Endothelial cell of umbilical vein (primary cell): ENCODE measurements around the gene CORO1A. TPM values are rescaled to one million over a fixed set of nuclear protein-coding genes. Genes with fewer than 3 reads are reported as not detected.

ENCODE experiments used
- BruUV-seq: library from RNA; stranded (reverse); fragments of 400-500 nt; replicated peaks from 2 replicates; lab custom pipeline; 2021; lab: Mats Ljungman, UMichigan
- CTCF ChIA-PET: fragments of 300-600, 350-600 bp; sonication (Branson Sonifier 250); formaldehyde crosslinking; loops from one replicate; lab custom pipeline; 2021; ENCODE audit warnings: antibody characterized with exemption, inconsistent platforms; lab: Charles Lee
- POLR2A ChIA-PET: fragments of 300-600, 350-600 bp; sonication (Branson Sonifier 250); formaldehyde crosslinking; loops from one replicate; lab custom pipeline; 2021; ENCODE audit warnings: antibody characterized with exemption, inconsistent platforms; lab: Charles Lee
- DNase-seq: peaks from one replicate; pipeline ENCODE4 v3.0.0-alpha.2; 2011; ENCODE audit warnings: low read depth, low spot score
- FAIRE-seq: peaks from 2 replicates; lab custom pipeline; 2011; peaks lifted over from hg19 to GRCh38; lab: Jason Lieb, UNC
- H2AFZ ChIP-seq: 2 replicates; pipeline ENCODE4 v1.6.0; 2012; ENCODE audit warnings: low read depth, low read length, control low read depth, inconsistent platforms
- H3K27ac ChIP-seq: 2 replicates; pipeline ENCODE4 v1.5.1; 2011; ENCODE audit warnings: low read depth, mild to moderate bottlenecking, control low read depth, low read length, moderate library complexity; ENCODE audit not compliant: insufficient read depth
- H3K27me3 ChIP-seq, 2 experiments: 2 replicates each; pipeline versions ENCODE4 v1.6.0 to v1.6.1; 2011; ENCODE audit warnings: low read length in 2 of 2, mixed read lengths in 1 of 2; ENCODE audit not compliant: control insufficient read depth in 2 of 2, insufficient read depth in 2 of 2
- H3K36me3 ChIP-seq, 2 experiments: 2 replicates in 1 of 2; 3 replicates in 1 of 2; pipeline ENCODE4 v1.5.1; 2011; ENCODE audit warnings: low read length in 2 of 2, mild to moderate bottlenecking in 1 of 2, moderate library complexity in 1 of 2; ENCODE audit not compliant: control insufficient read depth in 2 of 2, insufficient read depth in 2 of 2; ENCODE audit errors: extremely low read depth in 1 of 2
- H3K4me1 ChIP-seq: 3 replicates; pipeline ENCODE4 v1.5.1; 2011; ENCODE audit warnings: mild to moderate bottlenecking, low read length; ENCODE audit not compliant: control insufficient read depth, insufficient read depth; ENCODE audit errors: extremely low read depth
- H3K4me2 ChIP-seq: 2 replicates; pipeline ENCODE4 v1.6.1; 2011; ENCODE audit warnings: low read length, control low read depth, mixed read lengths; ENCODE audit not compliant: insufficient read depth
- H3K4me3 ChIP-seq, 3 experiments: fragments of 200-600 bp in 1 of 3; sonication (generic), shearing (Covaris generic) in 1 of 3; replicated peaks in 1 of 3; 2 replicates each; pipeline ENCODE4 v1.5.1; 2011 to 2016; ENCODE audit warnings: control low read depth in 3 of 3, low read length in 3 of 3, mild to moderate bottlenecking in 2 of 3, inconsistent platforms in 1 of 3, low read depth in 1 of 3, moderate library complexity in 1 of 3; ENCODE audit not compliant: insufficient read depth in 1 of 3
- H3K79me2 ChIP-seq: 2 replicates; pipeline ENCODE4 v1.6.0; 2012; ENCODE audit warnings: low read length, inconsistent platforms; ENCODE audit not compliant: control insufficient read depth, insufficient read depth
- H3K9ac ChIP-seq: replicated peaks from 2 replicates; pipeline ENCODE3; 2011; ENCODE audit warnings: low read length, control low read depth; ENCODE audit not compliant: insufficient read depth; ENCODE audit errors: extremely low read depth
- H3K9me1 ChIP-seq: replicated peaks from 3 replicates; pipeline ENCODE4 v1.6.0; 2011; ENCODE audit warnings: mild to moderate bottlenecking, low read length; ENCODE audit not compliant: control insufficient read depth, insufficient read depth; ENCODE audit errors: extremely low read depth
- H3K9me3 ChIP-seq: replicated peaks from 2 replicates; pipeline ENCODE4 v1.5.1; 2012; ENCODE audit warnings: low read length, inconsistent platforms; ENCODE audit not compliant: control insufficient read depth, insufficient read depth
- H4K20me1 ChIP-seq: replicated peaks from 2 replicates; pipeline ENCODE3; 2011; ENCODE audit warnings: mild to moderate bottlenecking, low read length; ENCODE audit not compliant: control insufficient read depth, insufficient read depth; ENCODE audit errors: extremely low read depth
- EZH2 ChIP-seq: IDR thresholded peaks from 2 replicates; pipeline ENCODE4 v1.6.1; 2012; ENCODE audit warnings: borderline replicate concordance, low read depth, mild to moderate bottlenecking, moderate library complexity, low read length, inconsistent platforms; ENCODE audit not compliant: severe bottlenecking
- FOS ChIP-seq: IDR thresholded peaks from 2 replicates; pipeline ENCODE4 v1.6.1; 2011; ENCODE audit warnings: mild to moderate bottlenecking, low read length, moderate library complexity, borderline replicate concordance; ENCODE audit not compliant: insufficient read depth
- GATA2 ChIP-seq: IDR thresholded peaks from 2 replicates; pipeline ENCODE4 v1.7.0; 2011; ENCODE audit warnings: low read depth, mild to moderate bottlenecking, moderate library complexity, mixed read lengths, low read length; ENCODE audit not compliant: insufficient read length, insufficient read depth
- JUN ChIP-seq: IDR thresholded peaks from 2 replicates; pipeline ENCODE4 v1.6.1; 2011; ENCODE audit warnings: borderline replicate concordance, low read depth; ENCODE audit not compliant: insufficient read length, insufficient read depth
- MYC ChIP-seq: IDR thresholded peaks from one replicate; pipeline ENCODE4 v1.6.1; 2011; ENCODE audit warnings: mild to moderate bottlenecking, low read depth, low read length
- POLR2A ChIP-seq: IDR thresholded peaks from 2 replicates; pipeline ENCODE4 v1.6.1; 2012; ENCODE audit warnings: low read depth, mild to moderate bottlenecking, control low read depth, low read length
- POLR2AphosphoS5 ChIP-seq: IDR thresholded peaks from 2 replicates; pipeline ENCODE4 v1.6.1; 2012; ENCODE audit warnings: low read depth, mild to moderate bottlenecking, control low read depth, low read length, moderate library complexity; ENCODE audit not compliant: insufficient read depth
- dilution Hi-C: fragments of 300-500 bp; cut with MboI; formaldehyde crosslinking; loops from one replicate; pipeline ENCODE4 v1.15.0; 2019; ENCODE audit warnings: low sequenced_read_pairs; ENCODE audit not compliant: extremely low pct_ligation_motif_present
- intact Hi-C: fragments of 100-400 bp; cut with micrococcal nuclease; formaldehyde crosslinking; loops from one replicate; pipeline ENCODE4 v1.10.0; 2022
- polyA plus RNA-seq, 4 experiments: library from polyadenylated mRNA; depleted of rRNA in 3 of 4; stranded (reverse) in 3 of 4; unstranded in 1 of 4; fragments of >200 nt; gene quantifications; 2 replicates each; pipeline versions ENCODE4 v1.2.1 to v1.2.3, GENCODE V29; 2011 to 2012; ENCODE audit warnings: missing spikeins in 1 of 4
- total RNA-seq: library from RNA; stranded (reverse); gene quantifications from 2 replicates; pipeline ENCODE4 v1.2.3, GENCODE V29; 2021
- TF ChIP-seq, protein P1 (sequence below), 2 donors: IDR thresholded peaks; 1 replicate in 1 of 2; 2 replicates in 1 of 2; pipeline ENCODE4 v1.5.1; 2011; ENCODE audit warnings: low read length in 2 of 2, mild to moderate bottlenecking in 2 of 2, moderate library complexity in 2 of 2, control low read depth in 1 of 2, inconsistent platforms in 1 of 2, low read depth in 1 of 2; ENCODE audit not compliant: insufficient read depth in 1 of 2; ENCODE audit errors: extremely low read depth in 1 of 2
- TF ChIP-seq, protein P2 (sequence below): IDR thresholded peaks from 2 replicates; pipeline ENCODE4 v1.6.1; 2011; ENCODE audit not compliant: insufficient read depth, insufficient read length

The CORO1A gene
- total and polyA plus RNA-seq, 2 donors (not counting 3 experiments of a cell fraction or from before 2014, with no cell fraction given), result 6.1 to 6.4 TPM

DNA sequence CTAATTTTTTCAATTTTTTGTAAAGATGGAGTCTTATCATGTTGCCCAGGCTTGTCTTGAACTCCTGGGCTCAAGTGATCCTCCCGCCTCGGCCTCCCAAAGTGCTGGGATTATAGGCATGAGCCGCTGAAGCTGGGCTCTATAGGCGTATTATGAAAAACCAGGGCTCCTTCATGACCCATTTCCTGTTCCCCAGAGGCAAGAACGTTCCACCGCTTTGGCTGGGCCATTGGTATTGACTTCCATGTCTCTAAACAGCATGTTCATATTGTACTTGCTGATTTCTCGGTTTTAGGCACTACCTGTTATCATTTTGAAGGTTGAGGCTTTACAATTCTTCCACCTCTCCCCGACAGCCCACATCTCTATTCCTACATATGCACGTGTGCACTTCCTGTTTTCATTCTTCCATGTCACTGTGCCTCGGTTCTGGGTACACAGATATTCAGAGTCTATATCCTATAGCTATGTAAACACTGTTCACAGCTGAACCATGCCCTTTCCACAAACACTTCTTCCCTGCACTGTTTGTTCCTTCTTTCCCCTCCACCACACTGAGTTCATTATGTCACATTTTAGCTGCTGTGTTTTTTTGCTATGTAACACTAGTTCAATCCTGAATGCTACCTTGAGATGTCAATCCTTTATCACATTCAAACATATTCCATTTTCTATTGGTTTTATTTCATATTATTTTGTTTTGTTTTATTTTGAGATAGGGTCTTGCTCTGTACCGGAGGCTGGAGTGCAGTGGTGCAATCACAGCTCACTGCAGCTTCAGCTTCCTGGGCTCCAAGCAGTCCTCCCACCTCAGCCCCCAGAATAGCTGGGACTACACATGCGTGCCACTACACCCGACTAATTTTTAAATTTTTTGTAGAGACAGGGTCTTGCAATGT, 43.6 kb upstream of the CORO1A start:
- Histone ChIP-seq H4K20me1 (no peaks in the 10 kb centered on the region), H2AFZ (no peak overlapping the region), H3K79me2 (no peaks in the 10 kb centered on the region), H3K9ac (no peak overlapping the region), H3K9me1 (no peaks in the 10 kb centered on the region), H3K36me3 (no peaks in the 10 kb centered on the region), H3K27me3 (no peaks in the 10 kb centered on the region), H3K4me1 (no peaks in the 10 kb centered on the region), H3K4me3 (no peak overlapping the region), H3K27ac (no peak overlapping the region), H3K4me2 (no peak overlapping the region), H3K9me3 (no peaks in the 10 kb centered on the region)
- dilution Hi-C loops, result no loop called here
- intact Hi-C loops, result no loop called here
- CTCF ChIA-PET, result interaction anchor here (1.5 kb wide), 1 partner anchor 28 kb away, joined by 3 read pairs; no protein-coding TSS in a partner anchor
- DNase-seq (no peak), FAIRE-seq (no peak)
- no TSS peak for BruUV-seq
- TF ChIP-seq MYC, result no peak
- TF ChIP-seq GATA2, result no peak
- POLR2A ChIA-PET, result no interaction called here

DNA sequence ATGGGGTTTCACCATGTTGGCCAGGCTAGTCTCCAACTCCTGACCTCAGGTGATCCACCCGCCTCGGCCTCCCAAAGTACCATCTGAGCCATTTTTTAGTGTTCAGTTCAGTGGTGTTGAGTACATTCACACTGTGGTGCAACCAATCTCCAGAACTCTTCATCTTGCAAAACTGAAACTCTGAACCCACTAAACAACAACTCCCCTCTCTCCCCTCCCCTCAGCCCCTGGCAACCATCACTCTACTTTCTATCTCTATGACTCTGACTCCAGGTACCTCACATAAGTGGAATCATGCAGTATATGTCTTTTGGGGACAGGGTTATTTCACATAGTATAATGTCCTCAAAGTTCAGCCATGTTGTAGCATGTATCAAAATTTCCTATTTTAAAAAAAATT, 41.7 kb upstream of the CORO1A start:
- H3K27me3 ChIP-seq, result no peaks in the 10 kb centered on the region
- H3K4me1 ChIP-seq, result no peaks in the 10 kb centered on the region
- no peaks in the 10 kb centered on the region for H3K79me2 ChIP-seq
- H3K4me3 ChIP-seq, result no peak overlapping the region
- DNase-seq (no peak), FAIRE-seq (no peak)
- ChIA-PET CTCF (interaction anchor here (0.7 to 0.9 kb wide), 2 partner anchors 8 to 457 kb away, joined by 3 to 5 read pairs; no protein-coding TSS in a partner anchor), POLR2A (no interaction called here)
- no peak overlapping the region for H3K4me2 ChIP-seq
- no peaks in the 10 kb centered on the region for H3K36me3 ChIP-seq
- dilution Hi-C loops, result no loop called here
- H3K27ac ChIP-seq, result no peak overlapping the region
- TF ChIP-seq EZH2 (no peak), MYC (no peak), FOS (no peak), GATA2 (no peak), JUN (no peak), POLR2AphosphoS5 (no peak), POLR2A (no peak)
- TF ChIP-seq, protein P1, sequence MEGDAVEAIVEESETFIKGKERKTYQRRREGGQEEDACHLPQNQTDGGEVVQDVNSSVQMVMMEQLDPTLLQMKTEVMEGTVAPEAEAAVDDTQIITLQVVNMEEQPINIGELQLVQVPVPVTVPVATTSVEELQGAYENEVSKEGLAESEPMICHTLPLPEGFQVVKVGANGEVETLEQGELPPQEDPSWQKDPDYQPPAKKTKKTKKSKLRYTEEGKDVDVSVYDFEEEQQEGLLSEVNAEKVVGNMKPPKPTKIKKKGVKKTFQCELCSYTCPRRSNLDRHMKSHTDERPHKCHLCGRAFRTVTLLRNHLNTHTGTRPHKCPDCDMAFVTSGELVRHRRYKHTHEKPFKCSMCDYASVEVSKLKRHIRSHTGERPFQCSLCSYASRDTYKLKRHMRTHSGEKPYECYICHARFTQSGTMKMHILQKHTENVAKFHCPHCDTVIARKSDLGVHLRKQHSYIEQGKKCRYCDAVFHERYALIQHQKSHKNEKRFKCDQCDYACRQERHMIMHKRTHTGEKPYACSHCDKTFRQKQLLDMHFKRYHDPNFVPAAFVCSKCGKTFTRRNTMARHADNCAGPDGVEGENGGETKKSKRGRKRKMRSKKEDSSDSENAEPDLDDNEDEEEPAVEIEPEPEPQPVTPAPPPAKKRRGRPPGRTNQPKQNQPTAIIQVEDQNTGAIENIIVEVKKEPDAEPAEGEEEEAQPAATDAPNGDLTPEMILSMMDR (IDR thresholded peaks at IDR 0.05; ENCODE audit: extremely low read depth in 1 of 2, insufficient read depth in 1 of 2, low read depth in 1 of 2, low read length in 2 of 2), result no peak
- TF ChIP-seq, protein P2, sequence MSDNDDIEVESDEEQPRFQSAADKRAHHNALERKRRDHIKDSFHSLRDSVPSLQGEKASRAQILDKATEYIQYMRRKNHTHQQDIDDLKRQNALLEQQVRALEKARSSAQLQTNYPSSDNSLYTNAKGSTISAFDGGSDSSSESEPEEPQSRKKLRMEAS, result no peak
- no peaks in the 10 kb centered on the region for H3K9me1 ChIP-seq
- no peak overlapping the region for H2AFZ ChIP-seq
- no peaks in the 10 kb centered on the region for H4K20me1 ChIP-seq
- no peaks in the 10 kb centered on the region for H3K9me3 ChIP-seq
- H3K9ac ChIP-seq, result no peak overlapping the region
- BruUV-seq, result no TSS peak
- intact Hi-C loops, result no loop called here
